Right hindlimb (tissue), 1 donor: Measurements from ENCODE around the gene EFHD2.
"Not testable (repeated sequence)": the region's sequence is repeated elsewhere in the genome, so short reads cannot be mapped to it uniquely, and the experiment has no call there.

ENCODE experiments used
- DNase-seq: peaks from one replicate; pipeline ENCODE4 v3.0.0-alpha.2; 2018

EFHD2 gene

DNA sequence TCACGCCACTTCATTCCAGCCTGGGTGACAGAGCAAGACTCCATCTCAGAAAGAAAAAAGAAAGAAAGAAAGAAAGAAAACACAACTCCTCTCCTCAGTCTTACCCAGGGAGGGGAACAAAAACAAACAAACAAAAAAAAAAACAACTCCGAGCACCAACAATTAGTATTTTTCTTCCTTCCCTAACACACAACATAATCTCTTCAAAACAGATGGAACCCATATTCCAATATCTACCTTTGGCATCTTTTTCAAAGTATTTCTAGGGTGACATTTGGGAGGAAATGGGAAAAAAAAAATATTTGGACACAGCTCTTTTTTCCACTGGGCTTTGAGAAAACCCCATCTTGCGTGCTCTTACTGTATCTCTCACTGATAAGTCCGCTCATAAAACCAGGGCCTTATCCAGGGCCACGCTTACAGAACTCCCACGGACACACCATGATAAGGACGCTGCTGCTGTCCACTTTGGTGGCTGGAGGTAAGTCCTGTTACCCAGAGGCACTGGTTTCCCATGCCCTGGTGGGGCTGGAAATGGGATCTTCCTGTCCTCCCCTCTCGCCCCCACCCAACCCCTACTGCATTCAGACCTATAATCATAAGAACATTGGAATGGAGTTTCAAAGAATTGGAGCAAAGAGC, 46.7 kb downstream of the EFHD2 start, which contains the start of gene CELA2A:
TSS of gene CELA2A (plus strand) at position 420 of the 642 bp plus-strand sequence. CDS start at position 442, 22 bp downstream.
- no peak for DNase-seq

DNA sequence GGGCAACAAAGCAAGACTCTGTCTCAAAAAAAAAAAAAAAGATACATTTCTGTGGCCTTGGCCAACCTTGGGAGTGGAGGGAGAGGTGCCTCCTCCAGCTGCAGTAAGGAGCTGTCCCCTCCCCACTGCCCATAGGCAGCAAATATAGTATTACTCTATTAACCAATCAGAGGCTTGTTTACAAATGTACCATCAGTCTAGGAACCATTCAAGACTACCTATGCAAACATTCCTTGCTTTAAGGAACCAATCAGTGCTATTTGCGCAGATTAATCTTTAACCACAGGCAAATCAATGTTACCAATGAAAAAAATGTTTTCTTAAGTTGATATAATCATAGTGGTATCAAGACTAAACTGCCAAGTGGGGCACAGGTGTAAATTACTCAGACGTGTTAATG, 47.9 kb downstream of the EFHD2 start:
- no peak for DNase-seq

DNA sequence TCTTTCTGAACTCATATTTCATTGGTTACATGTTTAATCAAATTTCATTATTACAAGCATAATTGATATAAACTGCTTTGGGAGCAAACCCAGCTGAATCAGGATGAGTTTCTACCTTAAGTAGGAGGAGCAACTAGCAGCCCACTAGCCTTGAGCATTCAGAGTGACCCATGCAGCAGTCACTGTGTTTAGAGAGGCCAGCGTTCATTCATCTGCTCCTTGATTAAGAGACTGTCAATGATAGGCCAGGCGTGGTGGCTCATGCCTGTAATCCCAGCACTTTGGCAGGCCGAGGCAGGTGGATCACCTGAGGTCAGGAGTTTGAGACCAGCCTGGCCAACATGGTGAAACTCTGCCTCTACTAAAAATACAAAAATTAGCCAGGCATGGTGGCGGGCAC, 48.7 kb downstream of the EFHD2 start:
- not testable (repeated sequence) for DNase-seq

DNA sequence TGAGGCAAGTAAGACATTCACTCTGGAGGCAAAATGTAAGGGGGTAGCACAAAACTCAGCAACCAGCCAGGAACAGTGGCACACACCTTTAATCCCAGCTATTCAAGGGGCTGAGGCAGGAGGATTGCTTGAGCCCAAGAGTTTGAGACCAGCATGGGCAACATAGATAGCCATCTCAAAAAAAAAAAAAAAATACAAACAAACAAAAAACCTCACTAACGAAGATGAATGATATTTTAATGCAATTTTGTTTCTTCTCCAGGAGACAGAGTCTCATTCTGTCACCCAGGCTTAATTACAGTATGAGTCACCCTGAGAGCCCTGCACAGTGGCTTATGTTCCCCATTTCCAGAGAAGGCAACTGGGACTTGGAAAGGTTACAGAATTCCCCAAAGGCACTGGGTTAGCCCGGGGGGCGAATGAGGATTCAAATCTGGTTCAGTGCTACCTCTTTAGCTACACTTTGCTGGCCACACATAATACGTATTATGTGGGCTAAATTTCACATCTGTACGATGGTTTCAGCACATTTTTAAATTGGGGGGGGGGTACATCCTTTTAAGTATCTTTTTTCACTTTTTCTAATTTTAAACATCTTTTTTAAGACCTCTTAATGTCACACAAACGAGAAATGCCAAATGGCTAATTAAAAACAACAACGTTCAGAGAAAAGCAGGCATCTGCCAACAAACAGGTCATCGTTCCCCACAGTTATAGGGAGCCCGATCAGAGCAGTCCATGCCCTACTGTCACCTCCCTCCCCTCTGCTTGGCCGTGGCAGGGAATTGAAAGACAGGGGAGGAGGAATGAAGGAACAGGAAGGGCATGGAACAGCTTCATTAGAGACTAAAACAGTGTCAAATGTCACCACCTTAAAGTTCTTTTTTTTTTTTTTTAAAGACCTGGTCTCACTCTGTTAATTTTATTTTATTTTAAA, 50.4 kb downstream of the EFHD2 start:
- no peak for DNase-seq

DNA sequence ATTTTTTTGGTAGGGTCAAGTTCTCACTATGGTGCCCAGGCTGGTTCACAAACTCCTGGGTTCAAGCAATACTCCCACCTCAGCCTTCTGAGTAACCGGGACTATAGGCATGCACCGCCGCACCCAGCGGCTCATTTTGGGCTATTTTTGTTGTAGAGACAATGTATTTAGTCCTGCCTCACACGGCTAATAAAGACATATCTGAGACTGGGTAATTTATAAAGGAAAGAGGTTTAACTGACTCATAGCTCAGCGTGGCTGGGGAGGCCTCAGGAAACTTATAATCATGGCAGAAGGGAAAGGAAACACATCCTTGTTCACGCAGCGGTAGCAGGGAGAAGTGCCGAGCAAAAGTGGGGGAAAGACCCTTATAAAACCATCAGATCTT, 51.0 kb downstream of the EFHD2 start:
- DNase-seq, result no peak

DNA sequence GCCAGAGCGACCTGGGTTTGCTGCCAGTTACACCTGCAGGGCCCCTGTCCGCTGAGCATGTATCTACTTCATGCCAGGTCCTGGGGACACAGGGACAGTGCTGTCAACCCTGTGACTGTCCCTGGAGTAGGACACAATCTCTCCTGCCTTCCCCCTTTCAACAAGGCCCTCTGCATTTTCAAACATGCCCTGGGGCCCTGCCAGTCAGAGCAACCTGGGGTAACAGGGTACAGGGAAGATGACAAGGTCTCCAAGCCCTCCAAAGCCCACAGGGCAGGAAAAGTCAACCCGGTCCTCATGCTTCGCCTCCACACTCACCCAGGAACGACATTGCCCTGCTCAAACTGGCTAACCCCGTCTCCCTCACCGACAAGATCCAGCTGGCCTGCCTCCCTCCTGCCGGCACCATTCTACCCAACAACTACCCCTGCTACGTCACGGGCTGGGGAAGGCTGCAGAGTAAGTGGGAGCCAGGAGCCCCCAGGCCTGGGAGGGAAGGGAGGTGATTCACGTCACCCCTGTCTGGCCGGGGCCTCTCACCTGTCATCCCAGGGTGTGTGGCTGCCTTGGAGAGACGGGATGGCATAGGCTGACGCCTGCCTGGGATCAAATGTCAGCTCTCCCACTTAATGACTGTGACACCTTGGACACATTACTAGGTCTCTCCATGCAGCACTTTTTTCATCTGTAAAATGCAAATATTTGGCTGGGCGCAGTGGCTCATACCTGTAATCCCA, 53.5 kb downstream of the EFHD2 start:
- not testable (repeated sequence) for DNase-seq

DNA sequence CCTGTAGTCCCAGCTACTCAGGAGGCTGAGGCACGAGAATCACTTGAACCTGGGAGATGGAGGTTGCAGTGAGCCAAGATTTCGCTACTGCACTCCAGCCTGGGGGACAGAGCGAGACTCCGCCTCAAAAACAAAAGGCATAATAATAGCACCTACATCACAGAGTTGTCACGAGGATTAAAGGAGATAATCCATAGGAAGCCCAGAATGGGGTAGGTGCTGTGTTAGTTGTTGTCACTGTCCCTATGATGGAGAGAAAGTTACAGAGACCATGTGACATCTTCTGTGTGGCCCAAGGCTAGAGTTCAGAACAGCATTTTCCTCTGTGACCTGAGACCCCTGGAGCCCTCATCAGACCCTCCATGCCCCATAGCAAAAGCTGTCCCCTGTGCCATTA, 54.2 kb downstream of the EFHD2 start:
- not testable (repeated sequence) for DNase-seq

DNA sequence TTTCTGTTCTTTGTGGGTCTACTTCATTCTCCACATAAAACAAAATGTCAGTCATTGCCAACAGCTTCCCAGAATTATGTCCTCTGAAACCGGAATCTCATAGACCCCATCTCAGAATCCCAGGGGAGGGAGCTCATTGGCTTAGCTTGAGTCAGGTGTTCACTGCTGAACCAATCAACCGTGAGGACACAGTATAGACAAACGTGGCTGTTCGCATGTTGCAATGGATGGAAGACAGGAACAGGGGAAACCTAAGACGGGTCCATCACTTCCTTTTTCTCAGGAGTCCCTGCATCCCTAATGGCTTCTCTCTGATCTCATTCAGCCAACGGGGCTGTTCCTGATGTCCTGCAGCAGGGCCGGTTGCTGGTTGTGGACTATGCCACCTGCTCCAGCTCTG, 56.0 kb downstream of the EFHD2 start:
- DNase-seq, result no peak

DNA sequence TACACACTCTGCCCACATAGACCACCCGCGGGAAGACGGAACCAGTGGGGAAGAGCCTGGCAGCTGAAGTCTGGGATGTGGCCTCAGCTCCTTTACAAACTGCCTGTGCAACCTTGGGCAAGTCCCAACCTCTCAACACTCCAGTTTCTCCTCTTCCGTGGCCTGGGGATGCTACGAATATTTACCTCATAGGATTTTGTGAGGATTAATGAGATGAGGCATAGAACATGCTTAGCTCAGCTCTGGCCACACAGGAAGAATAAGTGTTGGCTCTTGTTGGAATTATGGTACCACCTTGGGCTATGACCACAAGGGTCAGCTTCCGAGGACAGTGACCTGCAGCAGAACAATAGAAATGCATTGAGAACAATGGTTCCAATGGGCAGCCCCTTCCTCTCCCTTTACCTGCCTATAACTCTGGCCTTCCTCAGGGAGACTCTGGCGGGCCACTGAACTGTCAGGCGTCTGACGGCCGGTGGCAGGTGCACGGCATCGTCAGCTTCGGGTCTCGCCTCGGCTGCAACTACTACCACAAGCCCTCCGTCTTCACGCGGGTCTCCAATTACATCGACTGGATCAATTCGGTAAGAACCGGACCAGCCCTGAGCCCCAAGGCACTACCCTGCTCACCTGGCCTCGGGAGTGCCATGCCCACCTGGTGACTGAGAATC, 57.4 kb downstream of the EFHD2 start:
- DNase-seq, result not testable (repeated sequence)

DNA sequence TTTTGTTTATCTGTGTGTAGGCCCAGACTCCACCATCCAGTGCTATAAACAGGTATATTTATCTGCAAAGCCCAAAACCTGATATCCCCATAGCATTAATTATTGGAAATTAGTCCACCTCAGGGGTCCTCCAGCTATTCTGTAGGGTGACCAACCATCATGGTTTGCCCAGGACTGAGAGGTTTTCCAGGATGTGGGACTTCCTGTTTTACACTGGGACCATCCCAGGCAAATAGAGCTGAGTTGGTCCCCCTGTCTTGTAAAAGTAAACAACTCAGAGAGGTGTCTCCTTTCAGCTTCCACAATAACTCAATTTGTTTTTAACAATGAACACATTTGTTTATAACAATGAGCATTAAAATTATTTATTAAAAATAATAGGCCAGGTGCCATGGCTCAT, 58.5 kb downstream of the EFHD2 start:
- no peak for DNase-seq

DNA sequence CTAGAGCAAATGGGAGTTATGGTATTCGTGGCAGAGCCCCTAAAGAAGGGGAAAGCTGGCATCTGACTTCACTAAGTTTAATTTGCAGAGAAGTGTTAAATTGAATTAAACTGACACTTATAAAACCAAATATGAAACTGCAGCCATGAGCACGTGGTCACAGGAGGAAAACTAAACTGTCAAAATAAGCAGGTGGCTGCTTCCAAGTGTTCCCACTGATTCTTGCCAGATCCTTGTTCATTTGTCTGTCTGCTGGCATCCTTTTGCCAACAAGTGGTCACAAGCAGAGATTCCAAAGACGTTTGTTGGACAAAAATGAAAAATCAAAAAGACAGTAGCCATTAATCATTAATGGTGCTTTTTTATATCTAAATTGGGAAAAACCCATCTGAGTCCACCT, 59.7 kb downstream of the EFHD2 start:
- no peak for DNase-seq

DNA sequence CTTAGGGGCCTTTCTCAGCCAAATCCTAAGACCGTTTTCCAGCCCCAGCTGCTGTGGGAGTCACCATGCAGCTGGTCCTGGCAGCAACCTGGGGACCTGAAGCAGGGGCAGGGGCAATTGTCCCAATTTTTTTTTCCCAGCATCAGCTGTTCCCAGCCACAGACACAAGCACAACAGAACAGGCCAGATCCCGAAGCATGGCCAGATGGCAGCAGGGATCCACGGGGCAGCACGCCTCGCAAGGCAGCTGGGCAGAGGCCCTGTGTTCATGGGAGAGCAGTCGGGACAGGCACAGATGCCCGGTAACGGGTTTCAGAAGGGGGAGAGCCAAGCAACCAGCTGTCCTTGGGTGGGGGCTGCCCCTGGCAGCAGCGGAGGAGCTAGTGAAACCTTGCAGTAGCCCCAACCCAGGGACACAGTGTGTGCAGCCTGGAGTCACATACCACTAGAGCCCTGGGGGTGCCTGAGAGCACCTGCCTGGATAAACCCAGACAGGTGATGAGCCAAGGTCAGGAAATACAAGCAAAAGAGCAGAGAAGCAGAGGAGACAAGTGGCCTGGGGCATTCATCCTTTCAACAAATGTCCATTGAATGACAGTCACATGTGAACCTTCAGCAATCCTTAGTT, 60.2 kb downstream of the EFHD2 start:
- peak; percentile 88 for DNase-seq

DNA sequence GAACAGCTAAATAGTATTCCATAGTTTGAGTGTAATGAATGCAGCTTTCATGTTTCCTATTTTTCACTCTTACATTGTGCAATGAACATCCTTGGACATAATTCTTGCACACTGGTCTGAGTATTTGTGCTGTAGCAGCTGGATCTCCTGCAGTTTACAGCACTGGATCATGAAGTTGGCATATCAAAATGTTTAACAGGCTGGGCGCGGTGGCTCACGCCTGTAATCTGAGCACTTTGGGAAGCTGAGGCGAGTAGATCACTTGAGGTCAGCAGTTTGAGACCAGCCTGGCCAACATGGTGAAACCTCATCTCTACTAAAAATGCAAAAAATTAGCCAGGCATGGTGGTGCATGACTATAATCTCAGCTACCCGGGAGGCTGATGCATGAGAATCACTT, 61.4 kb downstream of the EFHD2 start:
- not testable (repeated sequence) for DNase-seq

DNA sequence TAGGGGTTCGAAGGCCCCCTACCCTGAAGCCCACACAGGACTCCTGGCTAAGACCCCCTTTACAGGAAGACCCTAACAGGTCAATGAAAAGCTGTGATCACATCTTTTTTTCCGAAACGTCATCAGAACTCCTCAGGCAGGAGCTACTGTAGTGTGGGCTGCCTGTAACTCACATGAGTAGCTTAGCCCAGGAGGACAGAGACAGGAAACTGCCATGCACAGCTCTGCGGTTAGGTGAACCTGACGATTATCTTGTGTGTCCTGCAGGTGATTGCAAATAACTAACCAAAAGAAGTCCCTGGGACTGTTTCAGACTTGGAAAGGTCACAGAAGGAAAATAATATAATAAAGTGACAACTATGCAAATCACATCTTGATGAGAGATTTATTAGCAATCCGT, 62.0 kb downstream of the EFHD2 start:
- DNase-seq, result not testable (repeated sequence)

DNA sequence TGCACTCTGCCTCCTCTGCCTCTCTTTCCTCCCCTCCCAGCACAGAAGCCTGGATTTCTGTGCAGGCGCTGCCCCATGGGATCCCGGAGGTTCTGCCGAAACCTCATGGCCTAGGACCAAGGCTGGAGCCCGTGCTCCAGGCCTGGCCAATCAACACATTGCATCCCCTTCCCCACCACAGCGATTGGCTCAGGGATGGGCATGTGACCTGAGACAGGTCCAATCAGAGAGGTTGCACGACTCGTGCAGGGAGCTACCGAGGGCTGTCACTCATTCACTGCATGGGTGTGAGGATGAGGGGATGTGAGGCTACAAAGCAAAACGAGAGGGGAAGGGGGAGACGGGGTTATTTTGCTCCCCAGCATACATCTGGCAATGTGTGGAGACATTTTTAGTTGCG, 62.9 kb downstream of the EFHD2 start:
- DNase-seq, result no peak

DNA sequence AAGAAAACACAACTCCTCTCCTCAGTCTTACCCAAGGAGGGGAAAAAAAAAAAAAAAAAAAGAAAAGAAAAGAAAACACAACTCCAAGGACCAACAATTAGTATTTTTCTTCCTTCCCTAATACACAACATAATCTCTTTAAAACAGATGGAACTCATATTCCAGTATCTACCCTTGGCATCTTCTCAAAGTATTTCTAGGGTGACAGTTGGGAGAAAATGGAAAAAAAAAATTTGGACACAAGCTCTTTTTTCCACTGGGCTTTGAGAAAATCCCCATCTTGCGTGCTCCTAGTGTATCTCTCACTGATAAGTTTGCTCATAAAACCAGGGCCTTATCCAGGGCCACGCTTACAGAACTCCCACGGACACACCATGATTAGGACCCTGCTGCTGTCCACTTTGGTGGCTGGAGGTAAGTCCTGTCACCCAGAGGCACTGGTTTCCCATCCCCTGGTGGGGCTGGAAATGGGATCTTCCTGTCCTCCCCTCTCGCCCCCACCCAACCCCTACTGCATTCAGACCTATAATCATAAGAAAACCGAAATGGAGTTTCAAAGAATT, 66.1 kb downstream of the EFHD2 start, which contains the start of gene CELA2B:
TSS of gene CELA2B (plus strand) at position 353 of the 563 bp plus-strand sequence. CDS start at position 375, 22 bp downstream.
- no peak for DNase-seq

DNA sequence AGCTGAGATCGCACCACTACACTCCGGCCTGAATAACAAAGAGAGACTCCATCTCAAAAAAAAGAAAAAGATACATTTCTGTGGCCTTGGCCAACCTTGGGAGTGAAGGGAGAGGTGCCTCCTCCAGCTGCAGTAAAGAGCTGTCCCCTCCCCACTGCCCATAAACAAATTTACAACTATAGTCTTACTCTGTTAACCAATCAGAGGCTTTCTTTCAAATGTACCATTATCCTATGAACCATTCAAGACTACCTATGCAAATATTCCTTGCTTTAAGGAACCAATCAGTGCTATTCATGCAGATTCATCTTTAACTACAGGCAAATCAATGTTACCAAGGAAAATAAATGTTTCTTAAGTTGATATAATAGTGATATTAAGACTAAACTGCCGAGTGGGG, 67.2 kb downstream of the EFHD2 start:
- no peak for DNase-seq

DNA sequence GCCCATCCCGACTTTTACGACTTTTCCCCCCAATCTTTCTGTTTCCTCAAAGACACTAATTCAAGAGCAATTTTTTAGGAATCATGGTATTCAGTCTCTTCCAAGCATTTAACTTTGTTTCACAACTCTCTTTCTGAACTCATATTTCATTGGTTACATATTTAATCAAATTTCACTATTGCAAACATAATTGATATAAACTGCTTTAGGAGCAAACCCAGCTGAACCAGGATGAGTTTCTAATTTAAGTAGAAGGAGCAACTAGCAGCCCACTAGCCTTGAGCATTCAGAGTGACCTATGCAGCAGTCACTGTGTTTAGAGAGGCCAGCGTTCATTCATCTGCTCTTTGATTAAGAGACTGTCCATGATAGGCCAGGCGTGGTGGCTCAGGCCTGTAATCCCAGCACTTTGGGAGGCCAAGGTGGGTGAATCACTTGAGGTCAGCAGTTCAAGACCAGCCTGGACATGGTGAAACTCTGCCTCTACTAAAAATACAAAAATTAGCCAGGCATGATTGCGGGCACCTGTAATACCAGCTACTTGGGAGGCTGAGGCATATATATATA, 68.0 kb downstream of the EFHD2 start:
- no peak for DNase-seq
